Measurements from ENCODE around the gene RPS6KA2. TPM values are rescaled to one million over a fixed set of nuclear protein-coding genes. Genes with fewer than 3 reads are reported as not detected.

Gene RPS6KA2
- total RNA-seq, 1 experiment from 2014 or later = 4.1 TPM

DNA sequence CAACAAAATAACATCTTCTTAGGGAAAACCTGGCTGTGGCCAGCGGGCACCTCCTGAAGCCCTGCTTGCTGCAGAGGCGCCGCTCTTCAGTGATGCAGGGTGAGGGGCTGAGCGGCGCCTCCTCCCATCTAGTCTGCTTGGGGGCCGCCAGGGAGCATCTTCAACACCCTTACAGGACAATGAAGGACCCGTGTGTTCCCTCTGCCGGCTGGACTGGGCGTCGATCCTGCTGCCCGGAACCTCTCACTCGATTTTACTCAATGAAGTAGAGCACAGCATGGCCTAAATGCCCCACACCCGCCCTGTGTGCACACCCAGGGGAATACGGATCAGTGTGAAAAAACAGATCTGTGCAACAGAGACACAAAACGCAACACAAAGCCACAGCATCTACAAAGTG, 215.8 kb downstream of the RPS6KA2 start:
- Histone ChIP-seq H3K36me3 (ENCODE audit: control insufficient read depth, insufficient read depth, low read length) (no peaks in the 10 kb centered on the region), H3K27ac (ENCODE audit: low read length) (no peak overlapping the region), H3K9me3 (ENCODE audit: control insufficient read depth, insufficient read depth, low read depth, low read length) (no peaks in the 10 kb centered on the region), H3K27me3 (ENCODE audit: control insufficient read depth, insufficient read depth, low read length) (no peaks in the 10 kb centered on the region), H3K4me1 (ENCODE audit: control insufficient read depth, insufficient read depth, low read length) (no peaks in the 10 kb centered on the region), H3K4me3 (ENCODE audit: low read depth in 2 of 2, low read length in 2 of 2) (no peak overlapping the region)
- DNase-seq (ENCODE audit: low read depth, low spot score) = no peak
- ChIA-PET POLR2A (no interaction called here), CTCF (no interaction called here)
- in situ Hi-C loops (cut with HindIII; ENCODE audit: low pct_unique_long_range_greater_than_20kb, low sequenced_read_pairs) = no loop called here
- BruUV-seq (replicated peaks) = no TSS peak
- no peak for ATAC-seq
- intact Hi-C loops (cut with micrococcal nuclease; ENCODE audit: unreplicated experiment) = no loop called here
- no peak for TF ChIP-seq TCF7L2 (IDR thresholded peaks at IDR 0.05; ENCODE audit: low read depth, low read length)
- TF ChIP-seq SIN3A (IDR thresholded peaks at IDR 0.05; ENCODE audit: borderline replicate concordance, insufficient read depth, low read depth, low read length) = no peak
- TF ChIP-seq, protein P1, sequence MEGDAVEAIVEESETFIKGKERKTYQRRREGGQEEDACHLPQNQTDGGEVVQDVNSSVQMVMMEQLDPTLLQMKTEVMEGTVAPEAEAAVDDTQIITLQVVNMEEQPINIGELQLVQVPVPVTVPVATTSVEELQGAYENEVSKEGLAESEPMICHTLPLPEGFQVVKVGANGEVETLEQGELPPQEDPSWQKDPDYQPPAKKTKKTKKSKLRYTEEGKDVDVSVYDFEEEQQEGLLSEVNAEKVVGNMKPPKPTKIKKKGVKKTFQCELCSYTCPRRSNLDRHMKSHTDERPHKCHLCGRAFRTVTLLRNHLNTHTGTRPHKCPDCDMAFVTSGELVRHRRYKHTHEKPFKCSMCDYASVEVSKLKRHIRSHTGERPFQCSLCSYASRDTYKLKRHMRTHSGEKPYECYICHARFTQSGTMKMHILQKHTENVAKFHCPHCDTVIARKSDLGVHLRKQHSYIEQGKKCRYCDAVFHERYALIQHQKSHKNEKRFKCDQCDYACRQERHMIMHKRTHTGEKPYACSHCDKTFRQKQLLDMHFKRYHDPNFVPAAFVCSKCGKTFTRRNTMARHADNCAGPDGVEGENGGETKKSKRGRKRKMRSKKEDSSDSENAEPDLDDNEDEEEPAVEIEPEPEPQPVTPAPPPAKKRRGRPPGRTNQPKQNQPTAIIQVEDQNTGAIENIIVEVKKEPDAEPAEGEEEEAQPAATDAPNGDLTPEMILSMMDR (IDR thresholded peaks at IDR 0.05) = no peak
- TF ChIP-seq POLR2AphosphoS5 (IDR thresholded peaks at IDR 0.05; ENCODE audit: low read depth, low read length) = no peak

DNA sequence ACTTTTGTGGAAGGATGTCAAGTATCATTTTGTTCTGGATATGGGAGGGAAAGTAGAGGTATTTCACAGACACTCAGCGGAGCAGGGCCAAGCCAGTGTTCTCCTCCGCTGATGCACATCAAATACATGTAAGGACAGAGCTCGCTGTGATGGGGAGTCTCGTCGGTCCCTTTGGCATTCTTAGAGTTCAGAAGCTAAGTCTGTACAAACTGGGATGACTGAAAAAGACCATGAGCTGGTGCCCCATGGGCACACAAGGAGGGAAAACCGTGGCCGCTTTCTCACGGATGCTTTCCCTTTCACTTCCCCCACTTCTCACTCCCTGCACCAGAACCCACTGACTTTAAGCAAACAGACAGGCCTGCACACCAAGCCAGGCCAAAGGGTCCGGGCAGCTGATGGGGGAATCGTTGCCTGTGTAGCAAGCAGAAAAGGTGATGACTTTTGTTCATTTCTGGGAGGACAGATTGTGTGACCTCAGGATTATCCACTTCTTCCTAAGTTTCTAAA, 216.6 kb downstream of the RPS6KA2 start:
- Histone ChIP-seq H3K36me3 (ENCODE audit: control insufficient read depth, insufficient read depth, low read length) (no peaks in the 10 kb centered on the region), H3K4me3 (ENCODE audit: low read depth in 2 of 2, low read length in 2 of 2) (no peak overlapping the region), H3K4me1 (ENCODE audit: control insufficient read depth, insufficient read depth, low read length) (no peaks in the 10 kb centered on the region), H3K27ac (ENCODE audit: low read length) (no peak overlapping the region), H3K9me3 (ENCODE audit: control insufficient read depth, insufficient read depth, low read depth, low read length) (no peaks in the 10 kb centered on the region), H3K27me3 (ENCODE audit: control insufficient read depth, insufficient read depth, low read length) (no peaks in the 10 kb centered on the region)
- TF ChIP-seq POLR2AphosphoS5 (IDR thresholded peaks at IDR 0.05; ENCODE audit: low read depth, low read length) (no peak), SIN3A (IDR thresholded peaks at IDR 0.05; ENCODE audit: borderline replicate concordance, insufficient read depth, low read depth, low read length) (no peak), TCF7L2 (IDR thresholded peaks at IDR 0.05; ENCODE audit: low read depth, low read length) (no peak)
- TF ChIP-seq, protein P1 (IDR thresholded peaks at IDR 0.05) = no peak
- TF ChIP-seq, protein P2, sequence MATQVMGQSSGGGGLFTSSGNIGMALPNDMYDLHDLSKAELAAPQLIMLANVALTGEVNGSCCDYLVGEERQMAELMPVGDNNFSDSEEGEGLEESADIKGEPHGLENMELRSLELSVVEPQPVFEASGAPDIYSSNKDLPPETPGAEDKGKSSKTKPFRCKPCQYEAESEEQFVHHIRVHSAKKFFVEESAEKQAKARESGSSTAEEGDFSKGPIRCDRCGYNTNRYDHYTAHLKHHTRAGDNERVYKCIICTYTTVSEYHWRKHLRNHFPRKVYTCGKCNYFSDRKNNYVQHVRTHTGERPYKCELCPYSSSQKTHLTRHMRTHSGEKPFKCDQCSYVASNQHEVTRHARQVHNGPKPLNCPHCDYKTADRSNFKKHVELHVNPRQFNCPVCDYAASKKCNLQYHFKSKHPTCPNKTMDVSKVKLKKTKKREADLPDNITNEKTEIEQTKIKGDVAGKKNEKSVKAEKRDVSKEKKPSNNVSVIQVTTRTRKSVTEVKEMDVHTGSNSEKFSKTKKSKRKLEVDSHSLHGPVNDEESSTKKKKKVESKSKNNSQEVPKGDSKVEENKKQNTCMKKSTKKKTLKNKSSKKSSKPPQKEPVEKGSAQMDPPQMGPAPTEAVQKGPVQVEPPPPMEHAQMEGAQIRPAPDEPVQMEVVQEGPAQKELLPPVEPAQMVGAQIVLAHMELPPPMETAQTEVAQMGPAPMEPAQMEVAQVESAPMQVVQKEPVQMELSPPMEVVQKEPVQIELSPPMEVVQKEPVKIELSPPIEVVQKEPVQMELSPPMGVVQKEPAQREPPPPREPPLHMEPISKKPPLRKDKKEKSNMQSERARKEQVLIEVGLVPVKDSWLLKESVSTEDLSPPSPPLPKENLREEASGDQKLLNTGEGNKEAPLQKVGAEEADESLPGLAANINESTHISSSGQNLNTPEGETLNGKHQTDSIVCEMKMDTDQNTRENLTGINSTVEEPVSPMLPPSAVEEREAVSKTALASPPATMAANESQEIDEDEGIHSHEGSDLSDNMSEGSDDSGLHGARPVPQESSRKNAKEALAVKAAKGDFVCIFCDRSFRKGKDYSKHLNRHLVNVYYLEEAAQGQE (IDR thresholded peaks at IDR 0.05; ENCODE audit: insufficient read depth in 1 of 2, low read depth in 2 of 2, low read length in 1 of 2) = no peak
- ATAC-seq (no peak), DNase-seq (ENCODE audit: low read depth, low spot score) (no peak)
- BruUV-seq (replicated peaks) = no TSS peak
- in situ Hi-C loops (cut with HindIII; ENCODE audit: low pct_unique_long_range_greater_than_20kb, low sequenced_read_pairs) = no loop called here
- intact Hi-C loops (cut with micrococcal nuclease; ENCODE audit: unreplicated experiment) = no loop called here
- POLR2A ChIA-PET = no interaction called here
- CTCF ChIA-PET = no interaction called here

All from Panc1 (cell line).